Ovary (tissue), 10 donors: ENCODE measurements around the gene RNF39. TPM values are rescaled to one million over a fixed set of nuclear protein-coding genes. Genes with fewer than 3 reads are reported as not detected.
A peak's percentile ranks its signal among the peaks of the same experiment; 100 is the strongest.
"Not testable (repeated sequence)": the region's sequence is repeated elsewhere in the genome, so short reads cannot be mapped to it uniquely, and the experiment has no call there.

Source experiments
- DNase-seq, 5 donors: peaks; one replicate each; pipeline ENCODE4 v3.0.0-alpha.2; 2019 to 2020
- H3K27ac ChIP-seq, 2 donors: fragments of 200-600 bp; one replicate each; pipeline versions ENCODE4 v1.5.1 to v1.8.0; 2019 to 2022
- H3K27me3 ChIP-seq: fragments of 200-600 bp; one replicate; pipeline ENCODE4 v1.8.0; 2022
- H3K36me3 ChIP-seq: fragments of 200-600 bp; sonication (generic); one replicate; pipeline ENCODE4 v1.5.1; 2019
- H3K4me1 ChIP-seq: one replicate; pipeline ENCODE4 v1.8.1; 2013; ENCODE audit warnings: mild to moderate bottlenecking, moderate library complexity; ENCODE audit not compliant: insufficient read depth
- H3K4me3 ChIP-seq: fragments of 200-600 bp; sonication (generic); one replicate; pipeline ENCODE4 v1.5.1; 2017
- H3K9me3 ChIP-seq, 2 donors: fragments of 200-600 bp in 1 of 2; sonication (generic) in 1 of 2; one replicate each; pipeline versions ENCODE4 v1.5.1 to v1.8.1; 2013 to 2019; ENCODE audit warnings: mild to moderate bottlenecking in 1 of 2, moderate library complexity in 1 of 2
- CTCF ChIP-seq, 3 donors: fragments of 450-650 bp in 2 of 3; fragments of 200-600 bp in 1 of 3; IDR thresholded peaks; one replicate each; pipeline versions ENCODE4 v1.5.1 to v1.8.0; 2016 to 2022; ENCODE audit warnings: antibody characterized with exemption in 3 of 3, mild to moderate bottlenecking in 1 of 3
- EP300 ChIP-seq: sonication (generic); formaldehyde crosslinking; IDR thresholded peaks from one replicate; pipeline ENCODE4 v1.6.1; 2017; ENCODE audit warnings: antibody characterized with exemption
- POLR2A ChIP-seq: fragments of 450-650 bp; IDR thresholded peaks from one replicate; pipeline ENCODE4 v1.6.1; 2017; ENCODE audit warnings: antibody characterized with exemption, mild to moderate bottlenecking, moderate library complexity
- WGBS, 3 donors: extraction: QIAGEN DNeasy Blood & Tissue Kit in 1 of 3; methylation state at CpG; one replicate each; pipeline versions ENCODE4 v1.1.5 to v1.1.7; 2013 to 2017; 5-methylcytosine and 5-hydroxymethylcytosine counted together
- intact Hi-C, 4 donors: fragments of 100-400 bp; cut with DNase I; formaldehyde crosslinking; loops; one replicate each; pipeline versions ENCODE4 v1.11.0 to v1.15.1; 2022 to 2023
- long read RNA-seq, 3 donors: library from polyadenylated mRNA in 2 of 3; unstranded in 2 of 3; transcript quantifications; one replicate each; pipeline ENCODE4 v2.0.0 and lab custom pipeline, GENCODE V29; 2021 to 2026
- polyA plus RNA-seq, 2 donors: library from polyadenylated mRNA; stranded (reverse); fragments of 200-250 nt in 1 of 2; fragments of 350-450 nt in 1 of 2; fragmentation: Illumina TruSeq in 1 of 2; extraction: RNeasy Lipid Tissue Mini Kit (QIAGEN cat#74804) in 1 of 2; gene quantifications; one replicate each; pipeline ENCODE4 v1.2.3, GENCODE V29; 2013 to 2014
- total RNA-seq, 7 donors: library from RNA; depleted of rRNA in 2 of 7; stranded (reverse); fragments of >200 nt in 2 of 7; fragmentation: NEBNext Ultra II Directional in 3 of 7; extraction: Animal tissue kit (Norgen Biotek cat#: 25700) in 3 of 7; gene quantifications; one replicate each; pipeline versions ENCODE4 v1.1.0 to v1.2.4, GENCODE V29; 2016 to 2023
- donor health status: DM: no; HTN: no; CAD: no; lungs with moderate emphysema.
- donor health status: DM: no; HTN: no; CAD: no.
- donor health status: Bipolar disorder and iron deficiency.
- donor health status: DM: yes; HTN: yes; CAD: no.
- donor health status: DM: no; HTN: no; CAD: no.
- donor health status: DM: yes; HTN: yes; CAD: no.

RNF39 gene
- total RNA-seq (1 to 10 TPM in 3 of 7 donors, under 1 TPM in 3, not detected in 1; 0.28 to 3.1 (median 0.97) TPM), polyA plus RNA-seq (1 to 10 TPM in 1 of 2 donors, under 1 TPM in 1; 0.57 to 1.1 TPM)
- long read RNA-seq, donor 1, transcript RNF39-201 (4 exons, 2,206 nt) = major isoform, 7 of 7 reads
- long read RNA-seq, donor 1, partial matches to known transcripts = 0 of 7 reads
- long read RNA-seq, donor 1, other reads (novel, unspliced or antisense) = 0 of 7 reads
- long read RNA-seq, donor 2 = 0 reads
- long read RNA-seq, donor 3, partial matches to known transcripts = 0 of 4 reads
- long read RNA-seq, donor 3, other reads (novel, unspliced or antisense) = 2 of 4 reads

DNA sequence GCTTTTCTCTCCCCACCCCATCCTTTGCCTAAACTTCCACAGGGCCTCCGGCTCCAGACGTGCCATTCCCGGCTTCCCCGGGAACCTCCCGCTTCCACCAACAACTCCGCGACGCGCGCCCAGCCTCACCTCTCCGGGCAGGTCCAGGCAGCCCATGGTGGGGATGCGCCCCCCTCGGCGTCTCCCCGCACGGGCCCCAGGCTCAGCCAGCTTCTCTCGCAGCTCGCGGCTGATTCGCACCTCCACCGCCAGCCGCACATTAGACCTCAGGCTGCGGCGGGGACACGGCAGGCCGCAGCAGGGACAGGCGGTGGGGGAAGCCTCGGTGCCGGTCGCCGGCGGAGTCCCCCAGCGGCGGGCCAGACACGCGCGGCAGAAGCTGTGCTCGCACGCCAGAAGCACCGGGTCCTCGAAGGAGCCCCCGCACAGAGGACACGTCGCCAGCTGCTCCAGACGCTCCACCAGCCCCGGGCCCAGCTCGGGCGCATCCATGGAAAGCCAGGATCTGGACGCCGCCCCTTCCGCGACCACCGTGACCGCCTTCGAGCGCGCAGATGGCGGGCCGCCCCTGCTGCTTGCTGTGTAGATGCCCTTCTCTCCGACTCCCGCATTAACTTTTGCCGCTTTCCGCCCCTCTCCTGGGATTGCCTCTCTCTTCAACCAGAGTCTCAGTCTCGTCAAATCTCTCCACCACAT, at the start of gene RNF39:
Gene RNF39, minus strand, starts transcription at position 676 of the 696 bp plus-strand sequence. Its CDS starts 184 bp downstream, at position 492.
- DNase-seq = peak in 2 of 5 donors; percentile 20 to 64
- TF ChIP-seq POLR2A = no peak
- TF ChIP-seq CTCF (IDR thresholded peaks at IDR 0.05) = no peak
- TF ChIP-seq EP300 = no peak
- H3K36me3 ChIP-seq = no peaks in the 10 kb centered on the region
- H3K4me1 ChIP-seq = peaks cover 8% of the 10 kb centered on the region
- no peaks in the 10 kb centered on the region for H3K27me3 ChIP-seq
- H3K27ac ChIP-seq = no peak within 1 kb of the TSS
- H3K4me3 ChIP-seq = peak within 1 kb of the TSS; percentile 6
- WGBS, 3 donors = 1% methylated on average over 64 of the region's 64 CpGs
- intact Hi-C loops = no loop called here
- no peaks in the 10 kb centered on the region for H3K9me3 ChIP-seq

GRCh38 chr6:30122515-30122914, 46.9 kb upstream of the RNF39 start:
- H3K4me3 ChIP-seq = no peak overlapping the region
- intact Hi-C loops = no loop called here
- 25 to 79% (median 36%) methylated on average over 2 of the region's 2 CpGs for WGBS, 3 donors

DNA sequence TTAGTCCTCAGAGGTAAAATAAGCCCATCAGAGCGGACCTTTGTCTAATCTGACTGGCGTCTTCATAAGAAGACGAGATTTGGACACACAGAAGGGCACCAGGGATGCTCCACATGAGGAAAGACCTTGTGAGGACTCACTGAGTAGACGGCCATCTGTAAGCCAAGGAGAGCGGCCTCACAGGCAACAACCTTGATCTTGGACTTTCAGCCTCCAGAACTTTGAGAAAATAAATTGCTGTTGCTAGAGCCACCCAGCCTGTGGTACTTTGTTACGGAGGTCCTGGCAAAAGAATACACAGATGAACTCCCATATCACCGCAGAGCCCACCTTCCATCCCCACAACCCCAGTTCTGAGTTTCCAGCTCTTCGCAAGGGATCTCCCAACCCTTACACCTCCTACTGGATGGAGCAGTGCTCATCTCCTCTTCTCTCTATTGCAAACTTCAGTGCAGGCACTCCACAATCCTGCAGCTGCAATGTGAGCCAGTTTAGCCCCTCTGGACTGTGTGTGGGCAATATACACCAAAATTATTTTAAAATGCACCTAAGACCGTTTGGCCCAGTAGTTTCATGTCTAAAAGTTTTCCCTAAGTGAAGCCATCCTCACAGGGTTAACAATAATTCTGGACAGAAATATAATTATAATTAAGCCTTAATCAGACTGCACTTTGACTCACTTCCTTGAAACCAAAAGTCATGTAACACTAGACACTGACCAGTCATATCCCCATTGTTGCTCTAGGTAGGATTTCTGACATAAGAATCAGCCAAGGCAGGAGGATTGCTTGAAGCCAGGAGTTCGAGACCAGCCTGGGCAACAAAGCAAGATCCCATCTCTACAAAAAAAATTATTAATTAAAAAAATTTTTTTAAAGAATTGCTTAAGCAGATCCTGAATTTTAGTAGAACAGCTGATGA, 46.1 kb upstream of the RNF39 start:
- intact Hi-C loops = no loop called here
- Histone ChIP-seq H3K4me3 (no peak overlapping the region), H3K36me3 (no peaks in the 10 kb centered on the region), H3K27ac (no peak overlapping the region), H3K4me1 (no peaks in the 10 kb centered on the region), H3K9me3 (no peaks in the 10 kb centered on the region), H3K27me3 (no peaks in the 10 kb centered on the region)
- 66 to 71% (median 69%) methylated on average over 10 of the region's 10 CpGs for WGBS, 3 donors
- DNase-seq = no peak
- TF ChIP-seq EP300 = no peak
- TF ChIP-seq POLR2A = no peak
- TF ChIP-seq CTCF (IDR thresholded peaks at IDR 0.05) = no peak

More at GRCh38 chr6:30122515-30122914, 46.9 kb upstream of the RNF39 start:
- Histone ChIP-seq H3K4me1 (no peaks in the 10 kb centered on the region), H3K27ac (no peak overlapping the region), H3K9me3 (no peaks in the 10 kb centered on the region), H3K27me3 (no peaks in the 10 kb centered on the region), H3K36me3 (no peaks in the 10 kb centered on the region)
- DNase-seq = no peak
- no peak for TF ChIP-seq POLR2A
- no peak for TF ChIP-seq EP300
- TF ChIP-seq CTCF (IDR thresholded peaks at IDR 0.05) = no peak

GRCh38 chr6:30118691-30119090, 43.1 kb upstream of the RNF39 start:
- H3K36me3 ChIP-seq, H3K27ac ChIP-seq, intact Hi-C loops, H3K27me3 ChIP-seq, DNase-seq, H3K4me1 ChIP-seq, H3K9me3 ChIP-seq, H3K4me3 ChIP-seq: not testable (repeated sequence)
- 82 to 87% (median 85%) methylated on average over 5 of the region's 5 CpGs for WGBS, 3 donors
